ENCODE results near the gene PCDHA10. TPM values are rescaled to one million over a fixed set of nuclear protein-coding genes. Genes with fewer than 3 reads are reported as not detected.
"Not testable (repeated sequence)": the region's sequence is repeated elsewhere in the genome, so short reads cannot be mapped to it uniquely, and the experiment has no call there.

Gene PCDHA10
- polyA plus RNA-seq, 1 donor from 2014 or later = 5.5 TPM

- H3K9ac ChIP-seq (ENCODE audit: low read length); H4K20me1 ChIP-seq (ENCODE audit: insufficient read depth); H3K9me2 ChIP-seq (ENCODE audit: insufficient read depth, low read length); H3K27ac ChIP-seq (ENCODE audit: low read length); H3K27me3 ChIP-seq (ENCODE audit: insufficient read depth, low read depth, low read length); H3K4me2 ChIP-seq (ENCODE audit: low read length); H3F3A ChIP-seq (ENCODE audit: insufficient read depth, low read length, poor library complexity, severe bottlenecking); H2AFZ ChIP-seq (ENCODE audit: low read depth, low read length): not testable (repeated sequence)
- Histone ChIP-seq H3K36me3 (ENCODE audit: insufficient read depth, low read length) (peaks cover 34% of the 10 kb centered on the region), H3K4me3 (ENCODE audit: low read length) (peak overlapping the region; percentile 67), H3K9me3 (ENCODE audit: low read length) (peaks cover 33% of the 10 kb centered on the region), H3K79me2 (replicated peaks; ENCODE audit: insufficient read depth, low read length) (peaks cover 70% of the 10 kb centered on the region)
These were observed 21.0 kb downstream of the PCDHA10 start for GRCh38 chr5:140876541-140877261.

- Histone ChIP-seq H3K27me3 (ENCODE audit: insufficient read depth, low read depth, low read length) (no peaks in the 10 kb centered on the region), H3K36me3 (ENCODE audit: insufficient read depth, low read length) (peaks cover 34% of the 10 kb centered on the region), H3K4me3 (ENCODE audit: low read length) (peak overlapping the region; percentile 67), H2AFZ (ENCODE audit: low read depth, low read length) (no peak overlapping the region), H3F3A (ENCODE audit: insufficient read depth, low read length, poor library complexity, severe bottlenecking) (no peaks in the 10 kb centered on the region), H3K4me2 (ENCODE audit: low read length) (no peak overlapping the region), H4K20me1 (ENCODE audit: insufficient read depth) (no peaks in the 10 kb centered on the region), H3K79me2 (replicated peaks; ENCODE audit: insufficient read depth, low read length) (peaks cover 69% of the 10 kb centered on the region), H3K27ac (ENCODE audit: low read length) (no peak overlapping the region), H3K9ac (ENCODE audit: low read length) (no peak overlapping the region), H3K9me2 (ENCODE audit: insufficient read depth, low read length) (no peaks in the 10 kb centered on the region), H3K9me3 (ENCODE audit: low read length) (peaks cover 32% of the 10 kb centered on the region)
- TF ChIP-seq POLR2AphosphoS5 (IDR thresholded peaks at IDR 0.05) (no peak), TAF1 (IDR thresholded peaks at IDR 0.05; ENCODE audit: low read depth) (no peak), EP300 (conservative IDR thresholded peaks at IDR 0.05; ENCODE audit: poor library complexity, severe bottlenecking) (no peak), RAD21 (conservative IDR thresholded peaks at IDR 0.05) (no peak), SMC3 (conservative IDR thresholded peaks at IDR 0.05; ENCODE audit: poor library complexity) (no peak), MXI1 (conservative IDR thresholded peaks at IDR 0.05; ENCODE audit: poor library complexity, severe bottlenecking) (no peak), REST (IDR thresholded peaks at IDR 0.05; ENCODE audit: borderline replicate concordance) (no peak), CTCF (IDR thresholded peaks at IDR 0.05; ENCODE audit: poor library complexity, severe bottlenecking) (no peak), EZH2 (IDR thresholded peaks at IDR 0.05; ENCODE audit: borderline replicate concordance, insufficient read depth, low read length, poor library complexity, severe bottlenecking) (no peak)
These were observed 21.5 kb downstream of the PCDHA10 start for GRCh38 chr5:140877262-140877581.

Measured in neural cell (in vitro differentiated cells).